Esophagus muscularis mucosa (tissue), 3 donors: ENCODE data around the gene PTPRE.

Experiments
- CTCF ChIP-seq, 3 experiments: fragments of 200-600 bp in 2 of 3; fragments of 450-650 bp in 1 of 3; sonication (generic) in 2 of 3; IDR thresholded peaks; one replicate each; pipeline ENCODE4 v1.5.1; 2017 to 2019; ENCODE audit warnings: antibody characterized with exemption in 3 of 3, mild to moderate bottlenecking in 2 of 3, moderate library complexity in 1 of 3
- EP300 ChIP-seq: sonication (generic); formaldehyde crosslinking; IDR thresholded peaks from one replicate; pipeline ENCODE4 v1.6.1; 2017; ENCODE audit warnings: antibody characterized with exemption

GRCh38 chr10:127997937-127998336 is 91.0 kb downstream of the PTPRE start:
- TF ChIP-seq CTCF (IDR thresholded peaks at IDR 0.05) (no peak), EP300 (no peak)
